Endodermal cell (in vitro differentiated cells): Measurements from ENCODE around the gene NDUFV1. TPM values are rescaled to one million over a fixed set of nuclear protein-coding genes. Genes with fewer than 3 reads are reported as not detected.
"Not testable (repeated sequence)": the region's sequence is repeated elsewhere in the genome, so short reads cannot be mapped to it uniquely, and the experiment has no call there.

ENCODE experiments used
- DNase-seq: peaks from one replicate; pipeline ENCODE4 v3.0.0-alpha.2; 2017
- H3K27ac ChIP-seq: 2 replicates; pipeline ENCODE4 v1.5.1; 2013; ENCODE audit warnings: mild to moderate bottlenecking, low read depth, low read length, moderate library complexity
- H3K27me3 ChIP-seq: 2 replicates; pipeline ENCODE4 v1.6.1; 2013; ENCODE audit warnings: mild to moderate bottlenecking, low read length, moderate library complexity; ENCODE audit not compliant: insufficient read depth, control insufficient read depth, poor library complexity, severe bottlenecking
- H3K36me3 ChIP-seq: 2 replicates; pipeline ENCODE4 v1.7.0; 2013; ENCODE audit warnings: mild to moderate bottlenecking, low read length, moderate library complexity; ENCODE audit not compliant: control insufficient read depth, insufficient read depth
- H3K4me1 ChIP-seq: one replicate; pipeline ENCODE4 v1.7.0; 2013; ENCODE audit warnings: low read length; ENCODE audit not compliant: control insufficient read depth, insufficient read depth
- H3K4me3 ChIP-seq: 2 replicates; pipeline ENCODE4 v1.5.1; 2013; ENCODE audit warnings: mild to moderate bottlenecking, low read length, moderate library complexity
- H3K9ac ChIP-seq: 2 replicates; pipeline ENCODE4 v1.6.1; 2013; ENCODE audit warnings: mild to moderate bottlenecking, low read length, moderate library complexity; ENCODE audit not compliant: poor library complexity, severe bottlenecking; ENCODE audit errors: extremely low read depth
- H3K9me3 ChIP-seq: 2 replicates; pipeline ENCODE4 v1.6.1; 2013; ENCODE audit warnings: mild to moderate bottlenecking, low read length, moderate library complexity; ENCODE audit not compliant: control insufficient read depth
- H3K27ac Mint-ChIP-seq: 2 replicates; pipeline ENCODE4 v1.8.0; 2020; ENCODE audit warnings: mixed read lengths
- H3K27me3 Mint-ChIP-seq: 2 replicates; pipeline ENCODE4 v1.8.0; 2021; ENCODE audit warnings: mild to moderate bottlenecking, mixed read lengths; ENCODE audit not compliant: insufficient read depth
- H3K36me3 Mint-ChIP-seq: 2 replicates; pipeline ENCODE4 v1.8.0; 2020; ENCODE audit warnings: low read depth, mixed read lengths
- H3K4me1 Mint-ChIP-seq: 2 replicates; pipeline ENCODE4 v1.8.0; 2020; ENCODE audit warnings: mixed read lengths
- H3K4me3 Mint-ChIP-seq: 2 replicates; pipeline ENCODE4 v1.8.0; 2020; ENCODE audit warnings: mild to moderate bottlenecking, moderate library complexity, mixed read lengths
- H3K9me3 Mint-ChIP-seq: 2 replicates; pipeline ENCODE4 v1.8.0; 2020; ENCODE audit warnings: mild to moderate bottlenecking, mixed read lengths
- CTCF ChIP-seq: fragments of 200-600 bp; sonication (generic); conservative IDR thresholded peaks from 2 replicates; pipeline ENCODE4 v1.5.0; 2021; ENCODE audit warnings: antibody characterized with exemption, mild to moderate bottlenecking
- WGBS, 2 experiments: methylation state at CpG; one replicate each; pipeline versions ENCODE4 v1.1.5 to v1.1.7; 2013; ENCODE audit warnings: missing lambda C conversion rate in 2 of 2, mixed read lengths in 1 of 2; ENCODE audit not compliant: insufficient coverage in 1 of 2, insufficient read length in 1 of 2; 5-methylcytosine and 5-hydroxymethylcytosine counted together
- total RNA-seq, 2 donors: library from RNA; stranded (reverse); fragmentation: NEBNext Ultra II Directional in 1 of 2; extraction: Animal tissue kit (Norgen Biotek cat#: 25700) in 1 of 2; gene quantifications; 2 replicates in 1 of 2; 3 replicates in 1 of 2; pipeline ENCODE4 v1.2.1, GENCODE V29; 2021

The NDUFV1 gene
- total RNA-seq, 2 donors from 2014 or later: 135 to 160 TPM

GRCh38 chr11:67561971-67562619 is 44.6 kb upstream of the NDUFV1 start:
- Histone ChIP-seq H3K27me3 (no peaks in the 10 kb centered on the region), H3K9ac (no peak overlapping the region), H3K4me1 (no peaks in the 10 kb centered on the region), H3K4me3 (no peak overlapping the region), H3K9me3 (no peaks in the 10 kb centered on the region), H3K27ac (no peak overlapping the region), H3K36me3 (no peaks in the 10 kb centered on the region)
- H3K36me3 Mint-ChIP-seq: no peaks in the 10 kb centered on the region
- no peak for TF ChIP-seq CTCF
- peaks cover 3% of the 10 kb centered on the region for H3K27me3 Mint-ChIP-seq
- no peak overlapping the region for H3K4me3 Mint-ChIP-seq
- DNase-seq: no peak
- 83 to 97% methylated on average over 7 to 10 of the region's 10 CpGs for WGBS, 2 experiments
- H3K4me1 Mint-ChIP-seq: peaks cover 8% of the 10 kb centered on the region
- no peak overlapping the region for H3K27ac Mint-ChIP-seq
- no peaks in the 10 kb centered on the region for H3K9me3 Mint-ChIP-seq

GRCh38 chr11:67562963-67563704 is 43.6 kb upstream of the NDUFV1 start:
- Histone ChIP-seq H3K4me3 (no peak overlapping the region), H3K27me3 (no peaks in the 10 kb centered on the region), H3K27ac (peak overlapping the region; percentile 69), H3K9ac (no peak overlapping the region), H3K36me3 (no peaks in the 10 kb centered on the region), H3K4me1 (no peaks in the 10 kb centered on the region), H3K9me3 (no peaks in the 10 kb centered on the region)
- 78 to 91% methylated on average over 3 to 10 of the region's 10 CpGs for WGBS, 2 experiments
- H3K27me3 Mint-ChIP-seq: peaks cover 3% of the 10 kb centered on the region
- no peak for DNase-seq
- H3K27ac Mint-ChIP-seq: peak overlapping the region; percentile 36
- no peak for TF ChIP-seq CTCF
- H3K9me3 Mint-ChIP-seq: no peaks in the 10 kb centered on the region
- peaks cover 8% of the 10 kb centered on the region for H3K4me1 Mint-ChIP-seq
- no peaks in the 10 kb centered on the region for H3K36me3 Mint-ChIP-seq
- H3K4me3 Mint-ChIP-seq: no peak overlapping the region

GRCh38 chr11:67563705-67564114 is 43.0 kb upstream of the NDUFV1 start:
- H3K4me1 ChIP-seq, H3K36me3 ChIP-seq, H3K4me3 Mint-ChIP-seq, H3K9me3 ChIP-seq, H3K27me3 Mint-ChIP-seq, H3K4me3 ChIP-seq, H3K9ac ChIP-seq, H3K9me3 Mint-ChIP-seq, H3K27me3 ChIP-seq, H3K36me3 Mint-ChIP-seq, DNase-seq, H3K4me1 Mint-ChIP-seq: not testable (repeated sequence)
- WGBS, 2 experiments: 81 to 87% methylated on average over 6 to 11 of the region's 11 CpGs
- peak overlapping the region; percentile 36 for H3K27ac Mint-ChIP-seq
- peak overlapping the region; percentile 69 for H3K27ac ChIP-seq
